Measurements from ENCODE around the gene GLI2.

The GLI2 gene

DNA sequence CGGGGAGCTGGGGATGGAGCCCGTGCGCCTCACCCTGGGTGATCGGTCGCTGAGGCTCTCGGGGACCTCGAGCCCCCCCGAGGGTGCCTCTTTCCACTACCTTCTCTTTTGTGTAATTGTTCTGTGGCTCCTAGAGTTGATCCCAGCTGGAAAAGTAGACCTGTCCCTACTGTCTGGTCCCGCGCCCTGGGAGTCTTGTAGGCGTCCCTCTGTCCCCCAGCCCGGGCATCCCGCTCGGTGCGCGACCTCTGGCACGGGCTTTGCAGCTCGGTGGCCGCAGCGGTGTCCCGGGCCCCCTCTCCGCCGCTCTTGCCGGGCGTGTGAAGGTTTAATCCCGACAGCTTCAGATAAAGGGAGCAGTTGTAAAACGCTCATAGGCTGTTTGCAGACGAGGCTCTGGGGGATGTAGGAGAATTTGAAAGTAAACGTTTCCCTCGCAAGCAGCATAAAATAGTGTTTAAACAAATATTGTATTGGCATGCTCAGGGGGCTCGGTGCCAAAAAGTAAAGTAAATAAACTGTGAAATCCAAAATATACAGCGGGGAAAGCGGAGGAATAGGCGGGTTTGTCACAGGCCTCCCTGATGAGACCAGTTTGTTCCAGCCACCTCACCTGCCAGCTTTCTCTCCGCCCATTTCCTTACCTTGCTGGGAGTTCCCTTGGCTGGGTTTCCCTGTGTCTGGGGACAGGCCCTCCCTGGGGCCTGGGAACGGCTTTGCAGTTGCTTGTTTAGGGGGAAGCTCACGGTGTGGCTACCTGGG, 1.9 kb downstream of the GLI2 start:
- H3K36me3 Mint-ChIP-seq (ENCODE audit: low read depth), result no peaks in the 10 kb centered on the region
- no peak overlapping the region for H3K27ac Mint-ChIP-seq
- H3K4me3 Mint-ChIP-seq, result no peak overlapping the region
- peaks cover 86% of the 10 kb centered on the region for H3K27me3 Mint-ChIP-seq
- intact Hi-C loops (cut with micrococcal nuclease), result no loop called here
- peaks cover 6% of the 10 kb centered on the region for H3K4me1 Mint-ChIP-seq (ENCODE audit: low read depth)
- H3K9me3 Mint-ChIP-seq, result no peaks in the 10 kb centered on the region

DNA sequence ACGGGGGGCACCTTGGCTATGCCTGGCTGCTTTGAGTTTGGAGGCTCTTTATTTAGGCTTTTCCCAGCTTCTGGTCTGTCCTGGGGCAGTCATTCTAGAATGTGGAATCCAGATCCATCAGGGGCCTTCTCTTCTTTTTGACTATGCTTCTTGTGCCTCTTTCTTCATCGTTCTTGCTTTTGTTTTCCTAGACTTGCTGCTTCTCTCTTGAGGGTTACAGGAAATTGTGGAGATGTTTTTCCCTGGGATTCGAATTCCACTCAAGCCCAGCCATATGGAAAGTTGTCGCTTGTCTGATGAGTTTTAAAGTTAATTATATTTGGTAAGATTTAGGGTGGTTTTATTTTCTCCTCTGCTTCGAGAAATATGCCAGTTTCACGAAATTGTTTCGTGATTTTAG, 2.4 kb downstream of the GLI2 start:
- no peak overlapping the region for H3K4me3 Mint-ChIP-seq
- H3K9me3 Mint-ChIP-seq, result no peaks in the 10 kb centered on the region
- no peak overlapping the region for H3K27ac Mint-ChIP-seq
- peaks cover under 1% of the 10 kb centered on the region for H3K4me1 Mint-ChIP-seq (ENCODE audit: low read depth)
- H3K27me3 Mint-ChIP-seq, result peaks cover 87% of the 10 kb centered on the region
- H3K36me3 Mint-ChIP-seq (ENCODE audit: low read depth), result no peaks in the 10 kb centered on the region
- intact Hi-C loops (cut with micrococcal nuclease), result no loop called here

DNA sequence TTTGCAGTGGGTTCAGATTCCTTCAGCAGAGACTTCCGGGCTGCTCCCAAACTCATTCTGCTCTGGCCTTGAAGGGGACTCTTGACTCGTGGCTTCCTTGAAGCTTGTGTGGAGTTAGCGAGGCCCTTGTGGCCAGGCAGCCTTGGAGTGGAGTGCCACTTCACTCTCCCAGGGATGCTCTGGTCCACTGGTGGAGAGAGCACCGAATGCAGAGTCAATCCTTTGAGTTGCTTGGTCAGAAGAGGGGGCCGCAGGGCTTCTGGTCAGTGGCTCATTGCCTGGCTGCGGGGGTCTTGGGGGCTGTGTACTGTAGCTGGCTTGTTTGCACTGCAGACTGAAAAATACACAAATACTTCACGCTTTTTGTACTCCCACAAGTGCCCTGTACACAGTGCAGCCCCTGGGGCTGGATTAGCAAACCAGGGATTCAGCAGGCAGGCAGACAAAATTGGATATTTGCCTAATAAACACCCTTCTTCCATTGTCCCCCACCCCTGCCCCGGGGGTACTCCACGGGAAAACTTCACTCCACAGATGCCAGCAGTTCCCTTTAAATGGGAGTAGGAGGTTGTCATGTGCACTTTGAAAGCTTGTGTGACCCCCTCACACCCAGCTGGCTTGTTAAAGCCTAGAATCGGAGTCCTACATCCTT, 3.2 kb downstream of the GLI2 start:
- Mint-ChIP-seq H3K4me3 (no peak overlapping the region), H3K36me3 (ENCODE audit: low read depth) (no peaks in the 10 kb centered on the region), H3K4me1 (ENCODE audit: low read depth) (no peaks in the 10 kb centered on the region), H3K27me3 (peaks cover 86% of the 10 kb centered on the region), H3K27ac (no peak overlapping the region), H3K9me3 (no peaks in the 10 kb centered on the region)
- intact Hi-C loops (cut with micrococcal nuclease), result no loop called here

DNA sequence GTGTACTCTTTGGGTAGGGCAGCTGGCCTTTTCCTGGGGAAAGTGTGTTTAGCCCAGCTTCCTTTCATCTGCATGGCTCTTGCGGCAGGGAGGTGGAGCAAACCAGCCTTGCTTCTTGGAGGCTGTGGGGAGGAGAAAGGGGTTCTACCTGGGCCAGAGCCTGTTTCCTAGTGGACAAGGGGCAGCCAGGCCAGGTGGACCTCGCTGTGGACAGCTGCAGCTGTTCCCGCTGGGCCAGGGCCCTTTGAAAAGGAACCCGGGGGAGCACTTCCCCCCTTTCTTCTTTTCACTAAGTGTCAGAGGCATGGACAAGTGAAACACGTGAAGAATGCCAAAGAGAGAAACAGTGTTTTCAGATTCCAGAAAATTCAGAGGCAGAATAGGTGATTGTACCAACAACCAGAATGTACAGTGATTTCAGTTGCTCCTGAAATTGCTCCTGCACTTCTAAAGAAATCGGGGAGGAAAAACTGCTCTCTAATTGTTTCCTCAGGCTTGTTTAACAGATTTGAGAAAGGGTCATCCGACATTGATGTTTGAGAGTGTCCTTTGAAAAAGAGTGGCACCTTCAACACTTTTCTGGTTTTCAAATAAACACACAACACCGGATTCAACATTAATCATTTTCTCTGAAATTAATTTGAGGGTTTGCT, 3.9 kb downstream of the GLI2 start:
- intact Hi-C loops (cut with micrococcal nuclease), result no loop called here
- H3K9me3 Mint-ChIP-seq, result no peaks in the 10 kb centered on the region
- no peak overlapping the region for H3K27ac Mint-ChIP-seq
- H3K4me1 Mint-ChIP-seq (ENCODE audit: low read depth), result no peaks in the 10 kb centered on the region
- H3K27me3 Mint-ChIP-seq, result peaks cover 84% of the 10 kb centered on the region
- H3K36me3 Mint-ChIP-seq (ENCODE audit: low read depth), result no peaks in the 10 kb centered on the region
- no peak overlapping the region for H3K4me3 Mint-ChIP-seq

DNA sequence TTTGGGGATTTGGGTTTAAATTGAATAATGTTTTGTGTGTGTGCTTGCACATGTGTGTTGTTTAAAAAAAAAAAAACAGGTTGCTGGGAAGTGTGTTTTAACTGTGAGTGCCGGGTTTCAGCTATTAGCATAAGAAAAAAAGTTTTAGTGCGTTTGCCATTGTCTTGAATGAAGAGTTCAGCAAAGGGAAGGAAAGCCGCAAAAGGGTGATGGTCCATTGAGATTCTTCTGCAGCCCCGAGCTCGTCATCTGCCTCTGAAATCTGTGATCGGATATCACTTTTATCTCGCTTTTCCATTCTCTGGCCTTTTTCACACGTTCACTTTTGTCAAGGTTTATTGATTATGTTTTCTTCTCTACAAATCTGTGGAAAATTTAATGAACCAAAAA, 4.7 kb downstream of the GLI2 start:
- intact Hi-C loops (cut with micrococcal nuclease), result no loop called here
- H3K4me3 Mint-ChIP-seq, result no peak overlapping the region
- no peaks in the 10 kb centered on the region for H3K9me3 Mint-ChIP-seq
- H3K4me1 Mint-ChIP-seq (ENCODE audit: low read depth), result no peaks in the 10 kb centered on the region
- H3K27ac Mint-ChIP-seq, result no peak overlapping the region
- H3K27me3 Mint-ChIP-seq, result peaks cover 76% of the 10 kb centered on the region
- no peaks in the 10 kb centered on the region for H3K36me3 Mint-ChIP-seq (ENCODE audit: low read depth)

DNA sequence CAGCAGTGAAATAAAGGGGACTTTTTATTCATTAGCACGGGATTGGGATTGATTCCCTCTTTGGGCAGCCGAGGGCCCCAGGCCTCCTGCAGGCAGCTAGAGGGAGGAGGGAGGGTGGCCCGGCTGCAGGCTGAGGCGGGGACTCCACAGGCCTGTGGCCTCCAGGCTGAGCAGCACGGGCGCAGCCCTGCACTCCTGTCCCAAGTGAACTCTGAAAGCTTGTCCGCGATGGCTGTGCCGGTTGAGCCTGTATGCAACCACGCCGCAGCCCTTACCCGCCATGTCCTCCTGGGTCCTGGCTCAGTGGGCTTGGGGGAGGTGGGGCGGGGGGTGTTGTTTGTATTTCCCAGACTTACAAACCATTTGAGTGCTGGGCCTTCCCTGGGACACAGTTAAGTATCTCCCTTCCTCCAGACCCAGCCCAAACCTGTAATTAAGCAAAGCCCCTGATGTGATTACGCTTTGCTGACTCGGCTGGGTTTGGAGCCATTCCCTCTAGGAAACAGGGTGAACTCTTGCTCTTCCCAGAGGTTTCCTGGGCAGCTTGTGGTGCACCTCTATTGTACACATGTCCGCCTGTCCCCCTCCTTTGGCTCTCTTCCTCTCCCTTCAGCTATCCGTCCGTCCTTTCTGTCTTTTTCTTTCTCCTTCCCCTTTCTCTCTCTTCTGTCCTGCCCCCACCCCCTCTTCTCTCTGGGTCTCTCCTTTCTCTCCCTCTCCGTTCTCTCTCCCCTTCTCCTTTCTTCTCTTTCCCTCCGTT, 5.3 kb downstream of the GLI2 start:
- intact Hi-C loops (cut with micrococcal nuclease), result no loop called here
- Mint-ChIP-seq H3K36me3 (ENCODE audit: low read depth) (no peaks in the 10 kb centered on the region), H3K4me3 (no peak overlapping the region)

DNA sequence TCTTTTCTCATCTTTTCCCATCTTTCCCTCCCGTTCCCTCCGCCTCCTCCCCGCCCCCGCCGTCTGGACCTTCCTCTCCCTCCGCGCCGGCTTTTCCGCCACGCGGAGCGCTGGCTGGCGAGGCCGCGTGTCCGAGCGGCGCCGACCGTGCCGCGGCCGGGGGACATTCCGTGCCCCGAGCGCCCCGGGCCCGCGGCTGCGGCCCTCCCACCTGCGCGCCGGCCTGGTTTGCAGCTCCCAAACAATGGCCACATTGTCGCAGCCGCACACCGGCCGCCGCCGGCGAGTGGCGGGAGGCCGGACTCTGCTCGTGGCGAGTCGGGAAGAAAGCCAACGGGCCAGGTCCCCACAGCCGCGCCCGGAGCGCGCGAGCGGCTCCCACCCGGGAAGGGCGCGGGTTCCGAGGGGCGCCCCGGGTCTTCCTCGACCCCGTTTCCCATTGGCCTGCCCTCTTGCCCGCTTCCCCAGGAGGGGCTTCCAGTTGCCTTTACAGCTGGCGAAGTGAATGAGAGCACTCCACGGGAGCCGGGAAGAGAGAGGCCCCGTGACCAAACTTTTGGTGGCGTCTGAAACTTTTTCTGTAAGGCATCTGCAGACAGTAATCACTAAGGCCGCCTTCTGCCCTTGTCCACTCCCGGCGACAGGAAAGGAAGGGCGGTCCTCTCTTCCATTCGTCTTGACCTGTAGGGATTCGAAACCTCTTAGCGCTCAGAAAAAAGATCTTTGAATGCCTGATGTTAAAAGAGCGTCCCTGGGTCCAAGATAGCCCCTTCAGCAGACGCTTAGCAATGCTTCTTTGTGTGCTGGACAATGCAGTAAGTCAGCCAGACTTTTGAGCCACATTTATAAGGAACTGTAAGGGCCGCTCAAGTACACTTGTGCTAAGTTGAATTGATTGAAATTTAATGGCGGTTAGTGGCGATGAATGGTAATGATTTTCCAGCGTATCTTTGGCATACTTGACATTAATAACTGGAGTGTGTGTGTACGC, 6.2 kb downstream of the GLI2 start:
- Mint-ChIP-seq H3K4me1 (ENCODE audit: low read depth) (no peaks in the 10 kb centered on the region), H3K27me3 (peaks cover 67% of the 10 kb centered on the region), H3K9me3 (no peaks in the 10 kb centered on the region), H3K36me3 (ENCODE audit: low read depth) (no peaks in the 10 kb centered on the region), H3K4me3 (no peak overlapping the region), H3K27ac (no peak overlapping the region)
- intact Hi-C loops (cut with micrococcal nuclease), result no loop called here

More for the DNA sequence above, 5.3 kb downstream of the GLI2 start:
- Mint-ChIP-seq H3K9me3 (no peaks in the 10 kb centered on the region), H3K27ac (no peak overlapping the region), H3K4me1 (ENCODE audit: low read depth) (no peaks in the 10 kb centered on the region), H3K27me3 (peaks cover 73% of the 10 kb centered on the region)

DNA sequence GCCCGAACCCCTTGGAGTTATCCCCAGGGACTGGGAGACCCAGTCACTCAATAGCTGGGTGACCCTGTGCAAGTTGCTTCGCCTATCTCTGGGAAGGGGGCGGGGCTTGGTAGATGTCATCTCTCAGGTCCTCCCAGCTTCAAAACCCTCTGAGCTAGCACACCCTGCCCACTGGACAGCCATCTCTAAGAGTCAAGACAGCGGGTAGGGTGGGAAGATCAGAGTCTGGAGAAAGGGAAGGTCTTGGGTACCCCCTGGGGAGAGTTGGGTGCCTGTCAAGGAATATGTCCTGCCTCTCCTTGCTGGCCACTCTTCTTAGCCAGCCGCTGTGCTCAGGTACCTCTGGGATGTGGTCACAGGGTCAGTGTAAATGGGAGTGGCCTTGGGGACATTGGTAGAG, 8.0 kb downstream of the GLI2 start:
- peaks cover 49% of the 10 kb centered on the region for H3K27me3 Mint-ChIP-seq
- H3K4me3 Mint-ChIP-seq, result no peak overlapping the region
- no peaks in the 10 kb centered on the region for H3K4me1 Mint-ChIP-seq (ENCODE audit: low read depth)
- no peaks in the 10 kb centered on the region for H3K9me3 Mint-ChIP-seq
- intact Hi-C loops (cut with micrococcal nuclease), result no loop called here
- no peak overlapping the region for H3K27ac Mint-ChIP-seq
- H3K36me3 Mint-ChIP-seq (ENCODE audit: low read depth), result no peaks in the 10 kb centered on the region

DNA sequence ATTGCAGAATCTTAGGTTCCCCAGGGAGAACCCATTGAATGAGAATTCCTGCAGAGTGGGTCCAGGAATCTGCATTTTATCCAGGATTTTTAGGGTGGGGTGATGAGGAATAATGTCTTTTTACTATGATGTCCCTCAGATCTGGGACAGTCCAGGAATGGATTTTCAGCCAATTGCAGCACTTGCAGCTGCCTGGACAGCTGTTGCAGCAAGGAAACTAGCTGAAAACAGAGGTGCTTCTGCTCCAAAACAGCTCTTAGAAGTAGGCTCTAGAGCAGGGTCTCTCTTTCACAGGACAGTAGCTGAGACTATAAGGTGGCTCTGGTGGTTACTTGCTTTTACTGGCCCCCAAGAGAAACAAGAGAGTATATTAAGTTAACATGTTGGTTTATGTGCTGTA, 9.1 kb downstream of the GLI2 start:
- H3K4me1 Mint-ChIP-seq (ENCODE audit: low read depth), result no peaks in the 10 kb centered on the region
- no peaks in the 10 kb centered on the region for H3K36me3 Mint-ChIP-seq (ENCODE audit: low read depth)
- no peak overlapping the region for H3K27ac Mint-ChIP-seq
- no peak overlapping the region for H3K4me3 Mint-ChIP-seq
- intact Hi-C loops (cut with micrococcal nuclease), result no loop called here
- peaks cover 39% of the 10 kb centered on the region for H3K27me3 Mint-ChIP-seq
- no peaks in the 10 kb centered on the region for H3K9me3 Mint-ChIP-seq

DNA sequence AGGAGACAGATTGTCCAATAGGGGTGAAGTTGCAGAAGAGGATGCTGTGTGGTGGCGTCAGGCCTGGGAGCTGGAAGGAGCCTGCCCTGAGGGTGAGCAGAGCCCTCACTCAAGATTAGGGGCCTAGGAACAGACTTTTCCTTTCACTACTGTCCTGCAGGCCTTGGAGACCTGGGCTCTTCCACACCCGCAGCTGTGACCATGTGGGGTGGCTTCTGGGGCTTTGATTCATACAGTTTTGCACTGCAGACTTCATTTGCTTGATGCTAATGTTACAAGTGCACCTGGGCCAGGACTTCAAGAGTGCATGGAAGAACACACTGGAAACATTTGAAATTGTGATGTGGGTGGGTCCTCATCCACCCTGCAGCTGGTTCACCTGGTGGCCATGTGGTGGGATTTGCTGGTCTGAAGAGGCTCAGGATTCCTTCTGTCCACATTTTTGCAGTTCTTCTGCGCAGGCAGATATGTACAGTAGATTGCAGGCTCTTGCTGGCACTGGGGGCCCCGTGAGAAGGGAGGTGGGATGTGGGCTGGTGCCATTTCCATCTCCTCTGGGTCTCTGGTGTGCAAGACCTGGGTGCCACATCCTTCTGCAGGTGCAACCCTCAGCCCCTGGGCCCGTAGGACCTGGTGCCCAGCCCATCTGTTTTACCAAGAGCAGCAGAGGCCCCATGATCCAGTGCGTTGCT, 9.9 kb downstream of the GLI2 start:
- H3K4me3 Mint-ChIP-seq, result no peak overlapping the region
- no peak overlapping the region for H3K27ac Mint-ChIP-seq
- H3K27me3 Mint-ChIP-seq, result peaks cover 34% of the 10 kb centered on the region
- intact Hi-C loops (cut with micrococcal nuclease), result no loop called here
- no peaks in the 10 kb centered on the region for H3K36me3 Mint-ChIP-seq (ENCODE audit: low read depth)
- no peaks in the 10 kb centered on the region for H3K4me1 Mint-ChIP-seq (ENCODE audit: low read depth)
- H3K9me3 Mint-ChIP-seq, result no peaks in the 10 kb centered on the region

DNA sequence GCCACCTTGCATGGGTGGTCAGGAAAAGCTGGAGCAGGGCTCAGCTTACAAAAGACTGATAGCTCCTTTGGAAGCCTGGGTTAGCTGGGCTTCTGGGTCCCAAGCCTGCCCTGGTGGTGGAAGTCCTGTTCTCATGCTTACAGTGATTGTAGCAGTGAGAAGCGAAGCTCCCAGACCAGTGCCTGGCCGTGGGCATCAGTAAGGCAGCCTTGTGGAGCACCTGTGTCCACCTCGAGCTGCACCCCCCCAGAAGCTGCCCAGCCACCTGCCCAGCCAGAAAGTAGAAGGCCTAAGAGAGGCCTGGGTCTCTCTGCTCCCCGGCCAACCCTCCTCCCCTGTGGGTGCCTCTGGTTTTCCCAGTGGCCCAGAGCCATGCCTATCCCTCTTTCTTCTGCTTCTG, 10.5 kb downstream of the GLI2 start:
- Mint-ChIP-seq H3K4me1 (ENCODE audit: low read depth) (no peaks in the 10 kb centered on the region), H3K36me3 (ENCODE audit: low read depth) (no peaks in the 10 kb centered on the region), H3K4me3 (no peak overlapping the region), H3K27me3 (peaks cover 28% of the 10 kb centered on the region), H3K27ac (no peak overlapping the region), H3K9me3 (no peaks in the 10 kb centered on the region)
- intact Hi-C loops (cut with micrococcal nuclease), result no loop called here

DNA sequence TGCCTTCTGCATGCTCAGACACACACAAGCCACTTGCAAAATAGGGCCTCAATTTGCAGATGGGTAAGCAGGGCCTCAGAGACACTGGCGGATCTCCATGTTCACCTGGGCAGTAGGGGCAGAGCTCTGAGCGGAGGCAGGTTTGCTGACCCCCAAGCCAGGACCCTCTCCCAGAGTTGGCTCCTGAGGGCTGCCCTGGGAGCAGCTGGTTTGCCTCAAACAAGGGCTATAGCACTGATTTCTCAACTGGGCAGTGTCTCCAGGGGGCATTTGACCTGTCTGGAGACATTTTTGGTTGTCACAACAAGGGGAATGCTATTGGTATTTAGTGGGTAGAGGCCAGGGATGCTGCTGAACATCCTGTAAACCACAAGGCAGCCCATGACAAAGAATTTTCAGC, 11.6 kb downstream of the GLI2 start:
- Mint-ChIP-seq H3K27ac (no peak overlapping the region), H3K9me3 (no peaks in the 10 kb centered on the region), H3K36me3 (ENCODE audit: low read depth) (no peaks in the 10 kb centered on the region), H3K4me3 (no peak overlapping the region), H3K27me3 (peaks cover 20% of the 10 kb centered on the region), H3K4me1 (ENCODE audit: low read depth) (no peaks in the 10 kb centered on the region)
- intact Hi-C loops (cut with micrococcal nuclease), result no loop called here

DNA sequence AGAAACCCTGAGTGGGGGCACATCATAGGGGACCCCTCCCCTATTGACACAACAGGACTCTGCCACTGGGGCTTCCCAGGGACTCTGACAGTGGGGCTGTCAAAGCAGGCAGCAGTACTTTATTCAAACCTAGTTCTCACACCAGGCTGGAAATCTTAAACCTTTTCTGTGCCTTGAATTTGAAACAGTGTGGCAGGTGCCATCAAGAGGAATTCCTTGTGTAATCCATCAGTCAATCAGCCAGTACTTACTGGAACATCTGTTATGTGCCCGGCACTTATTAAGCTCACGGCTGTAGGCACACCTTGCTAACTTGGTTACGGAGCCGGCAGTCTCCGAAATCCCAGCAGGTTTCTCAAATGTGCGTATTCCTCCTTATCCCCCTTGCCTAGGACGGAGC, 12.0 kb downstream of the GLI2 start:
- peaks cover 17% of the 10 kb centered on the region for H3K27me3 Mint-ChIP-seq
- no peak overlapping the region for H3K27ac Mint-ChIP-seq
- intact Hi-C loops (cut with micrococcal nuclease), result no loop called here
- no peaks in the 10 kb centered on the region for H3K9me3 Mint-ChIP-seq
- H3K4me1 Mint-ChIP-seq (ENCODE audit: low read depth), result no peaks in the 10 kb centered on the region
- no peak overlapping the region for H3K4me3 Mint-ChIP-seq
- H3K36me3 Mint-ChIP-seq (ENCODE audit: low read depth), result no peaks in the 10 kb centered on the region

Data from dendritic cell treated with granulocyte-macrophage colony-stimulating factor and Interleukin-4, amounts not matched to agents 40 ng/mL and 50 ng/mL, for 4 days (primary cell).